Activated CD8-positive, alpha-beta T cell treated with anti-CD3 and anti-CD28 coated beads for 36 hours (primary cell): ENCODE results near the gene PROSER3. TPM values are rescaled to one million over a fixed set of nuclear protein-coding genes. Genes with fewer than 3 reads are reported as not detected.

ENCODE experiments used
- ATAC-seq: fragments of 200-7000 bp; cut with Tn5 transposase; one replicate; pipeline ENCODE4 v1.10.0; 2021; ENCODE audit warnings: mild to moderate bottlenecking, moderate library complexity
- CTCF ChIA-PET: fragments of 350-600 bp; sonication (Branson Sonifier 250); formaldehyde crosslinking; loops from one replicate; lab custom pipeline; 2021; ENCODE audit warnings: antibody characterized with exemption; lab: Charles Lee
- POLR2A ChIA-PET: fragments of 350-600 bp; sonication (Branson Sonifier 250); formaldehyde crosslinking; loops from one replicate; lab custom pipeline; 2021; ENCODE audit warnings: antibody characterized with exemption; lab: Charles Lee
- DNase-seq: peaks from one replicate; pipeline ENCODE4 v3.0.0-alpha.2; 2020
- H3K27ac Mint-ChIP-seq: one replicate; pipeline ENCODE4 v1.8.0; 2021; ENCODE audit warnings: mild to moderate bottlenecking, mixed read lengths
- H3K27me3 Mint-ChIP-seq: one replicate; pipeline ENCODE4 v1.8.0; 2021; ENCODE audit warnings: mixed read lengths
- H3K36me3 Mint-ChIP-seq: one replicate; pipeline ENCODE4 v1.8.0; 2021; ENCODE audit warnings: low read depth, mixed read lengths
- H3K4me1 Mint-ChIP-seq: one replicate; pipeline ENCODE4 v1.8.0; 2021; ENCODE audit warnings: low read depth, mixed read lengths
- H3K4me3 Mint-ChIP-seq: one replicate; pipeline ENCODE4 v1.8.0; 2021; ENCODE audit warnings: mild to moderate bottlenecking, moderate library complexity, mixed read lengths
- H3K9me3 Mint-ChIP-seq: one replicate; pipeline ENCODE4 v1.8.0; 2021; ENCODE audit warnings: mixed read lengths
- CTCF ChIP-seq: fragments of 200-600 bp; IDR thresholded peaks from one replicate; pipeline ENCODE4 v1.8.0; 2022; ENCODE audit warnings: antibody characterized with exemption, mild to moderate bottlenecking
- intact Hi-C: fragments of 100-400 bp; cut with micrococcal nuclease; formaldehyde crosslinking; loops from one replicate; pipeline ENCODE4 v1.10.0; 2022
- total RNA-seq, 2 experiments: library from RNA; stranded (reverse); gene quantifications; one replicate each; pipeline ENCODE4 v1.2.3, GENCODE V29; 2021

PROSER3 gene
- total RNA-seq, 2 experiments from 2014 or later: 40.7 to 41.1 TPM

- no peaks in the 10 kb centered on the region for H3K27me3 Mint-ChIP-seq
- intact Hi-C loops: no loop called here
- no peak overlapping the region for H3K27ac Mint-ChIP-seq
- H3K4me1 Mint-ChIP-seq: peaks cover 10% of the 10 kb centered on the region
- no peaks in the 10 kb centered on the region for H3K9me3 Mint-ChIP-seq
- ATAC-seq: no peak
- no peaks in the 10 kb centered on the region for H3K36me3 Mint-ChIP-seq
- POLR2A ChIA-PET: no interaction called here
- CTCF ChIA-PET: interaction anchor here (0.9 kb wide), 1 partner anchor 86 kb away, joined by 3 read pairs; no protein-coding TSS in a partner anchor
- no peak for TF ChIP-seq CTCF
- no peak for DNase-seq
- no peak overlapping the region for H3K4me3 Mint-ChIP-seq
These were observed 21.1 kb downstream of the PROSER3 start for GRCh38 chr19:35779033-35779432.

- DNase-seq (no peak), ATAC-seq (no peak)
- H3K36me3 Mint-ChIP-seq: no peaks in the 10 kb centered on the region
- ChIA-PET CTCF (no interaction called here), POLR2A (interaction anchor here (1.4 kb wide), 1 partner anchor 14 kb away, joined by 4 read pairs; no protein-coding TSS in a partner anchor)
- no peak overlapping the region for H3K4me3 Mint-ChIP-seq
- intact Hi-C loops: no loop called here
- H3K4me1 Mint-ChIP-seq: peaks cover 4% of the 10 kb centered on the region
- H3K27me3 Mint-ChIP-seq: no peaks in the 10 kb centered on the region
- H3K9me3 Mint-ChIP-seq: no peaks in the 10 kb centered on the region
- TF ChIP-seq CTCF: no peak
- H3K27ac Mint-ChIP-seq: no peak overlapping the region
These were observed 22.1 kb downstream of the PROSER3 start for GRCh38 chr19:35780058-35780457.

- H3K27ac Mint-ChIP-seq: no peak overlapping the region
- DNase-seq (no peak), ATAC-seq (no peak)
- no peaks in the 10 kb centered on the region for H3K36me3 Mint-ChIP-seq
- no peak for TF ChIP-seq CTCF
- POLR2A ChIA-PET: interaction anchor here (1.4 kb wide), 1 partner anchor 15 kb away, joined by 4 read pairs; no protein-coding TSS in a partner anchor
- H3K27me3 Mint-ChIP-seq: no peaks in the 10 kb centered on the region
- intact Hi-C loops: no loop called here
- H3K9me3 Mint-ChIP-seq: no peaks in the 10 kb centered on the region
- H3K4me1 Mint-ChIP-seq: peaks cover 4% of the 10 kb centered on the region
- CTCF ChIA-PET: no interaction called here
- H3K4me3 Mint-ChIP-seq: no peak overlapping the region
These were observed 22.7 kb downstream of the PROSER3 start for GRCh38 chr19:35780717-35781116.

GRCh38 chr19:35781650-35782049 lies 23.7 kb downstream of the PROSER3 start:
- no peaks in the 10 kb centered on the region for H3K4me1 Mint-ChIP-seq
- ChIA-PET CTCF (no interaction called here), POLR2A (no interaction called here)
- no peak overlapping the region for H3K4me3 Mint-ChIP-seq
- intact Hi-C loops: no loop called here
- DNase-seq (no peak), ATAC-seq (no peak)
- no peaks in the 10 kb centered on the region for H3K9me3 Mint-ChIP-seq
- H3K27me3 Mint-ChIP-seq: no peaks in the 10 kb centered on the region
- TF ChIP-seq CTCF: no peak
- no peak overlapping the region for H3K27ac Mint-ChIP-seq
- H3K36me3 Mint-ChIP-seq: no peaks in the 10 kb centered on the region

- H3K27ac Mint-ChIP-seq: no peak overlapping the region
- DNase-seq (no peak), ATAC-seq (no peak)
- no peaks in the 10 kb centered on the region for H3K9me3 Mint-ChIP-seq
- H3K36me3 Mint-ChIP-seq: no peaks in the 10 kb centered on the region
- no peaks in the 10 kb centered on the region for H3K4me1 Mint-ChIP-seq
- H3K27me3 Mint-ChIP-seq: no peaks in the 10 kb centered on the region
- intact Hi-C loops: no loop called here
- ChIA-PET POLR2A (no interaction called here), CTCF (no interaction called here)
- TF ChIP-seq CTCF: no peak
- no peak overlapping the region for H3K4me3 Mint-ChIP-seq
These were observed 24.6 kb downstream of the PROSER3 start for GRCh38 chr19:35782589-35782988.
